Activated CD8-positive, alpha-beta memory T cell treated with anti-CD3 and anti-CD28 coated beads, Interleukin-2, amount 10 ng/mL, durations not matched to agents 7 days and 5 days (primary cell): Measurements from ENCODE around the gene PC. TPM values are rescaled to one million over a fixed set of nuclear protein-coding genes. Genes with fewer than 3 reads are reported as not detected.

ENCODE experiments used
- ATAC-seq: fragments of 150-1000 bp; cut with Tn5 transposase; one replicate; pipeline ENCODE4 v1.10.0; 2021; ENCODE audit warnings: moderate library complexity
- CTCF ChIA-PET: fragments of 350-600 bp; sonication (Branson Sonifier 250); formaldehyde crosslinking; loops from one replicate; lab custom pipeline; 2021; ENCODE audit warnings: antibody characterized with exemption; lab: Charles Lee
- DNase-seq: peaks from one replicate; pipeline ENCODE4 v3.0.0-alpha.2; 2020
- H3K27ac Mint-ChIP-seq: one replicate; pipeline ENCODE4 v1.8.0; 2021; ENCODE audit warnings: mild to moderate bottlenecking, mixed read lengths
- H3K27me3 Mint-ChIP-seq: one replicate; pipeline ENCODE4 v1.8.0; 2021; ENCODE audit warnings: mixed read lengths
- H3K36me3 Mint-ChIP-seq: one replicate; pipeline ENCODE4 v1.8.0; 2021; ENCODE audit warnings: mild to moderate bottlenecking, mixed read lengths
- H3K4me1 Mint-ChIP-seq: one replicate; pipeline ENCODE4 v1.8.0; 2021; ENCODE audit warnings: mixed read lengths
- H3K4me3 Mint-ChIP-seq: one replicate; pipeline ENCODE4 v1.8.0; 2021; ENCODE audit warnings: mild to moderate bottlenecking, moderate library complexity, mixed read lengths
- H3K9me3 Mint-ChIP-seq: one replicate; pipeline ENCODE4 v1.8.0; 2022; ENCODE audit warnings: low read depth, mixed read lengths
- total RNA-seq, 2 experiments: library from RNA; stranded (reverse); gene quantifications; one replicate each; pipeline ENCODE4 v1.2.3, GENCODE V29; 2021

The PC gene
- total RNA-seq, 2 experiments from 2014 or later, result 10.1 to 11.3 TPM

DNA sequence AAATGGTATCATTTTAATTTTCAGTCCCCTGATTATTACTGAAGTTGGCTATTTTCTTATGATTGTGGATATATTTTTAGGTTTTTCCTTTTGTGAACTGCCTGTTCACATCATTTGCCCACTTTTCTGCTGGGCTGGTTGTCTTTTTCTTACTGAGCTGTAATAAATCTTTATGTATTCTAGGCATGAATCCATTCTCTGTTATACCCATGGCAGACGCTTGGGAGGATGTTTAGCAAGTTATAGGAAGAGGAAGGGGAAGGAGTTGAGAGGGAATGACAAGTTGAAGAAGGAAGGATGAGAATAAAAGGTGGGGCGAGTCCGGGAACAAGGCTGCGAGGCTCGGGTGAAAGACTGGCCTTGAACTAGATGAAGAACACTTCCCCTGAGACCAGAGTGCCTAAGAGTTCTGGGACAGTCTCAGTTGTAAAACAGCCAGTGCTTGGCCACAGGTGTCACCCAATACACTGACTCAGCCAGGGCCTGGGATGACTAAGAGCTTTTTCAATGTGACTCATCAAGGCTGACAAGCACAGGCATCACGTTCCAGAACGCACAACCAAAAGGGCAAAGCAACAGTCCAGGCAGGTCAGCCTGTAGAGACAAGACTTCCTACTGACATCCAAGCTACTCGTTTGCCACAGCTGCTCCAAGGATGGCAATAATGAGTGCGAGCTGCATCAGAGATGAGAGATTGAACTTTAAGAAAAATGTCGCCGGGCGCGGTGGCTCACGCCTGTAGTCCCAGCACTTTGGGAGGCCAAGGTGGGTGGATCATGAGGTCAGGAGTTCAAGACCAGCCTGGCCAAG is 66.1 kb downstream of the PC start:
- Mint-ChIP-seq H3K4me3 (no peak overlapping the region), H3K27me3 (peaks cover 22% of the 10 kb centered on the region), H3K36me3 (no peaks in the 10 kb centered on the region), H3K4me1 (peaks cover 15% of the 10 kb centered on the region), H3K27ac (peak overlapping the region; percentile 29), H3K9me3 (no peaks in the 10 kb centered on the region)
- ATAC-seq, result peak; percentile 99
- DNase-seq, result peak; percentile 88
- CTCF ChIA-PET, result interaction anchor here (1.3 to 1.4 kb wide), 2 partner anchors 8 to 182 kb away, joined by 3 to 4 read pairs; no protein-coding TSS in a partner anchor

- Mint-ChIP-seq H3K4me3 (no peak overlapping the region), H3K27me3 (peaks cover 16% of the 10 kb centered on the region), H3K36me3 (no peaks in the 10 kb centered on the region), H3K9me3 (no peaks in the 10 kb centered on the region), H3K27ac (no peak overlapping the region), H3K4me1 (peaks cover 15% of the 10 kb centered on the region)
- CTCF ChIA-PET, result no interaction called here
- DNase-seq (no peak), ATAC-seq (no peak)
Observed at GRCh38 chr11:66889960-66890359, 68.2 kb downstream of the PC start.

GRCh38 chr11:66888282-66888681 is 69.9 kb downstream of the PC start:
- Mint-ChIP-seq H3K27ac (no peak overlapping the region), H3K4me1 (peaks cover 14% of the 10 kb centered on the region), H3K9me3 (no peaks in the 10 kb centered on the region), H3K4me3 (no peak overlapping the region), H3K36me3 (no peaks in the 10 kb centered on the region), H3K27me3 (peaks cover 8% of the 10 kb centered on the region)
- CTCF ChIA-PET, result interaction anchor here (1.5 kb wide), 1 partner anchor 48 kb away, joined by 3 read pairs; no protein-coding TSS in a partner anchor
- ATAC-seq (no peak), DNase-seq (no peak)

GRCh38 chr11:66887526-66887925 is 70.7 kb downstream of the PC start:
- DNase-seq (no peak), ATAC-seq (no peak)
- Mint-ChIP-seq H3K4me1 (peaks cover 9% of the 10 kb centered on the region), H3K36me3 (no peaks in the 10 kb centered on the region), H3K4me3 (no peak overlapping the region), H3K27me3 (peaks cover 5% of the 10 kb centered on the region), H3K27ac (no peak overlapping the region), H3K9me3 (no peaks in the 10 kb centered on the region)
- CTCF ChIA-PET, result interaction anchor here (0.5 to 1.5 kb wide), 2 partner anchors 49 to 78 kb away, joined by 3 to 4 read pairs; no protein-coding TSS in a partner anchor

DNA sequence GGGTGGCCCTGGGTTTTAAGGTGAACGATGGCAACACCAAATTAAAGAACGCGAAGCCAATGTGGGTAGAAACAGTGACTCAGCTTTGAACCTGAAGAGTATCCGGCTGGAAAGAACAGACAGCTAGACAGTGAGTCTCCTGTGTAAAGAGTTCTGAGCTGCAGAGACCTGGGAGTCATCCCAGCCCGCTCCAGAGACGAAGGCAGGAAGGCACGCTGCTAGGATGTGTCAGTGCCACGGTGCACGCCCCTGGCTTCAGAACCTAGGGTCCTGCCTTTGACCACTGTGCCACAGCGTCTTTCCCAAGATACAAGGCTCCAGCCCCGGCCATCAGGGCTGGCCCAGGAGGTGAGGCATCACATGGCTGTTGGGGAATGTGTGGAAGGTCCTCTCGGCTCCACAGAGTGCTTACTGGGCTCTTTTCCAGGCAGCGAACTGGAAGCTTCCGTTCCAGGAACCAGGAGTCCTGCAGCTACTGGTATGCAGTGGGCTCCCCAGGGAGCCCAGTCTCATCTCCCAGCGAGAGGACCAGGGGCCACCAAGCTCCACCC is 71.4 kb downstream of the PC start:
- no peak for ATAC-seq
- CTCF ChIA-PET, result interaction anchor here (0.7 kb wide), 1 partner anchor 14 kb away, joined by 3 read pairs; no protein-coding TSS in a partner anchor
- no peak overlapping the region for H3K4me3 Mint-ChIP-seq
- no peaks in the 10 kb centered on the region for H3K36me3 Mint-ChIP-seq
- no peaks in the 10 kb centered on the region for H3K9me3 Mint-ChIP-seq
- no peak overlapping the region for H3K27ac Mint-ChIP-seq
- H3K27me3 Mint-ChIP-seq, result peaks cover 2% of the 10 kb centered on the region
- H3K4me1 Mint-ChIP-seq, result peaks cover 3% of the 10 kb centered on the region
- no peak for DNase-seq

DNA sequence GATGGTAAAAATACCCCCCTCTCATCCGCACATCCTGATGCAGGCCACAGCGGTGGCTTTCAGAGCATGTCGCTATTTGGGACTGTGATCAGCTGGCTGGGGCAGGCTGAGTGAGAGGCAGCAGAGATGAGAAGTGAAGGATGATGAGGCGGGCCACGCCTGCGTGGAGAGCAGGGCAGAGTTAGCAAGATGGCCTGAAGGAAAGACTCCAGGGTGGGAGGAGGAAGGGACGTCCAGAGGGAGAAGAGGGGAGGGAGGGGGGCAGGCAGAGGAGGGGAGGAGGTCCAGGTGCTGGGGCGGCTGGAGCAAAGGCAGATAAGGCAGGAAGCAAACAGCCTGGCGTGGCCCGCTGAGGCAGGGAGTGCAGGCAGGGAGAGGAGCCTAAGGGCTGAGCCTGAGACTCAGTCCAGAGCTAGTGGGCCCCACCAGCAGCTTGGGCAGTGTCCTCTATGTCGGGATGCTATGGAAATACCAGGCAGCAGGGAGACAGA is 72.2 kb downstream of the PC start:
- H3K36me3 Mint-ChIP-seq, result no peaks in the 10 kb centered on the region
- ATAC-seq (no peak), DNase-seq (no peak)
- CTCF ChIA-PET, result interaction anchor here (0.7 kb wide), 1 partner anchor 13 kb away, joined by 3 read pairs; no protein-coding TSS in a partner anchor
- H3K27me3 Mint-ChIP-seq, result no peaks in the 10 kb centered on the region
- no peaks in the 10 kb centered on the region for H3K9me3 Mint-ChIP-seq
- H3K4me3 Mint-ChIP-seq, result no peak overlapping the region
- no peak overlapping the region for H3K27ac Mint-ChIP-seq
- peaks cover 4% of the 10 kb centered on the region for H3K4me1 Mint-ChIP-seq

GRCh38 chr11:66885469-66885868 is 72.7 kb downstream of the PC start:
- Mint-ChIP-seq H3K36me3 (no peaks in the 10 kb centered on the region), H3K27me3 (no peaks in the 10 kb centered on the region), H3K27ac (no peak overlapping the region), H3K4me1 (peaks cover 9% of the 10 kb centered on the region), H3K4me3 (no peak overlapping the region), H3K9me3 (no peaks in the 10 kb centered on the region)
- CTCF ChIA-PET, result interaction anchor here (3.5 kb wide), 1 partner anchor 191 kb away, joined by 12 read pairs; no protein-coding TSS in a partner anchor
- DNase-seq (no peak), ATAC-seq (no peak)

GRCh38 chr11:66884443-66884842 is 73.7 kb downstream of the PC start:
- Mint-ChIP-seq H3K27me3 (no peaks in the 10 kb centered on the region), H3K36me3 (no peaks in the 10 kb centered on the region), H3K4me1 (peaks cover 14% of the 10 kb centered on the region), H3K9me3 (no peaks in the 10 kb centered on the region), H3K4me3 (no peak overlapping the region), H3K27ac (no peak overlapping the region)
- DNase-seq, result no peak
- CTCF ChIA-PET, result interaction anchor here (1.1 to 3.5 kb wide), 5 partner anchors 7 to 190 kb away, joined by 3 to 12 read pairs (median 4); no protein-coding TSS in a partner anchor
- ATAC-seq, result no peak

DNA sequence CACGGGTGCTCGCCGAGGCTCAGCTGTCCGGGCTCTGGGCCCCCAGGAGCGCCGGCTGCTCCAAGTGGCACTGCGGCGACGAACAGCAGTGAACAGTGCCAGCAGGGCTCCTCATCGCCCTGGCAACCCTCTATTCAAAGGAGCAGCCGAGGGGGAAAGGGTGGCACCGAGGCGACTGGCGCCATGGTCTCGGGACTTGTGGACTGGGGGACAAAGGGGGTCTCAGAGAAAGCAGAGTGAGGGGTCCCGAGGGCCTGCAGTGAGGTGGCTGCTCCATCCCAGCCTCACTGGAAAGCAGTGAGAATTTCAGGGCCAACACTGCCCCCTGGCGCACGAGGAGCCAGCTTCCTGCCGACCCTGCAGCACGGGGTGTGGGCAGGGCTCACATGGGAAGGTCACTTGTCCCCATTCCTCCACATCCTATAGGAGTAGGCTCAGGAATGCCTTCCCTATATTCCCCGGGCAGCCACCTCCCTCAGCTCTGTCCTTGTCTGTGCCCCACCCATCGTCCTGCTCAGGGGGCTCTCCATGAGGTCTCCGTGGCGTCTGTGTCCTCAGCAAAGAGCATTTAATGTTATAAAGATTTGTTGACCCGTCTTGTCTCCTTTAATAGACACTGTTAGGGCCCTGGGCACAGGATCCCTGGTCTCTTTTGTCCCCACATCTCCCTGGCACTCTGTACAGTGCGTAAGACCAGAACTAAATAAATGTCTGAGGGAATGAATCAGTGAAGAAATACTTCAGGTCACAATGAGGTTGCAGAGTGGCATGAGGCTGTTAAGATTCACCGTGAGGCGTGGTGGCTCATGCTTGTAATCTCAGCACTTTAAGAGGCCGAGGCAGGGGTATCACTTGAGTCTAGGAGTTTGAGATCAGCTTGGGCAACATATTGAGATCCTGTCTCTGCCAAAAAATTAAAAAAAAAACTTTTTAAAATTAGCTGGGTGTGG is 74.9 kb downstream of the PC start:
- H3K9me3 Mint-ChIP-seq, result no peaks in the 10 kb centered on the region
- H3K27me3 Mint-ChIP-seq, result no peaks in the 10 kb centered on the region
- DNase-seq (peak; percentile 74), ATAC-seq (peak; percentile 73)
- H3K36me3 Mint-ChIP-seq, result no peaks in the 10 kb centered on the region
- no peak overlapping the region for H3K4me3 Mint-ChIP-seq
- CTCF ChIA-PET, result interaction anchor here (0.5 to 3.5 kb wide), 15 partner anchors 8 to 188 kb away, joined by 3 to 12 read pairs (median 3); no protein-coding TSS in a partner anchor
- H3K4me1 Mint-ChIP-seq, result peaks cover 14% of the 10 kb centered on the region
- no peak overlapping the region for H3K27ac Mint-ChIP-seq

DNA sequence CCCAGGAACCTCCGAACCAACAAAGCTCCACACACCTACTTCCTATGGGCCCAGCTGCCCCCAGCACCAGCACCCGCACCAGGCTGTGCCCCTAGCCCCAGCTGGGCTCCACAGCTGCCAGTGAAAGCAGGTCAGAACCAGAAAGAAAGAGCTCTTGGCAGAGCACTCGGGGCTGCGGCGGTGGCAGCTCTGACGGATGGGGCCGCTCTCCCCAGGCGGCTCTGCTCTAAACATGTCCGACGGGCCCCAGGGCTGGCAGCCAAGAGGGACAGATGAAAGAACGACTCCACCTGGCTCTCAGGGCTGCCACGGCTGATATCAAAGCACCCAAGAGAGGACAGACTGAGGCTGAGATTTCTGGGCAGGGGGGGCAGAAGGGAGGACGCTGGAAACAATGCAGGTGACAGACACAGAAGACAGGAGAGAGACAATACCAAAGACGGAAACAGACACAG is 75.6 kb downstream of the PC start:
- H3K27ac Mint-ChIP-seq, result no peak overlapping the region
- CTCF ChIA-PET, result interaction anchor here (0.6 to 3.5 kb wide), 11 partner anchors 9 to 732 kb away, joined by 3 to 14 read pairs (median 5); partner anchors contain the start of gene RCE1
- H3K36me3 Mint-ChIP-seq, result no peaks in the 10 kb centered on the region

DNA sequence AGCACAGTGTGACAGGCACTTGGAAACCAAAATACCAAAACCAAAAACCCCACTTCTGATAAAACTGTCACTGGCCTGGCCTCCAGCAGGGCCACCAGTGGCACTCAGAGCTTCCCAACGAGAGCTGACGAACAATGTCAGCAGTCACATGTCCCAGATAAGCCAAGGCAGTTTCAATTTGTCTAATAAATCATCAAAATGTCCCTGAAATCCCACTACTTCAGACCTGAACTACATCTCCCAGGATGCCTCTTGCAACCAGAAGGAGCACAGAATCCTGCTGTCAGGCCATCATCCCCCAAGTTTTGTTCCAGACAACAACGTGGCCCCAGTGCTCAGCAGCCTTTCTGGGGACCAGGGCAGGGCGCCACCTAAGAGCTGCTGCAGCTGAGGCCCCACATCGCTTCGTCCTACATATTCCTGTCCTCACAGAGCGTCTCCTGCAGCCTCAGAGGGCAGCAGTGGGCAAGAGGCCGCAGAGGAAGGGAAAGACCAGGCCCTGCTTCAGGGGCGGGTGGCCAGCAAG is 76.2 kb downstream of the PC start:
- no peaks in the 10 kb centered on the region for H3K9me3 Mint-ChIP-seq
- no peak overlapping the region for H3K27ac Mint-ChIP-seq
- no peaks in the 10 kb centered on the region for H3K27me3 Mint-ChIP-seq
- H3K4me3 Mint-ChIP-seq, result no peak overlapping the region
- ATAC-seq (no peak), DNase-seq (no peak)
- peaks cover 14% of the 10 kb centered on the region for H3K4me1 Mint-ChIP-seq
- H3K36me3 Mint-ChIP-seq, result no peaks in the 10 kb centered on the region
- CTCF ChIA-PET, result interaction anchor here (0.7 to 3.5 kb wide), 6 partner anchors 12 to 733 kb away, joined by 3 to 14 read pairs (median 6); partner anchors contain the start of gene RCE1

More for the DNA sequence above, 75.6 kb downstream of the PC start:
- Mint-ChIP-seq H3K4me1 (peaks cover 14% of the 10 kb centered on the region), H3K9me3 (no peaks in the 10 kb centered on the region), H3K27me3 (no peaks in the 10 kb centered on the region), H3K4me3 (no peak overlapping the region)
- ATAC-seq, result no peak
- no peak for DNase-seq

GRCh38 chr11:66881451-66881835 is 76.7 kb downstream of the PC start:
- H3K27me3 Mint-ChIP-seq, result no peaks in the 10 kb centered on the region
- H3K36me3 Mint-ChIP-seq, result no peaks in the 10 kb centered on the region
- no peaks in the 10 kb centered on the region for H3K9me3 Mint-ChIP-seq
- no peak for ATAC-seq
- no peak overlapping the region for H3K27ac Mint-ChIP-seq
- CTCF ChIA-PET, result interaction anchor here (1.0 to 2.4 kb wide), 3 partner anchors 11 to 47 kb away, joined by 3 to 14 read pairs (median 8); partner anchors contain the start of gene RCE1
- no peak overlapping the region for H3K4me3 Mint-ChIP-seq
- no peak for DNase-seq
- peaks cover 14% of the 10 kb centered on the region for H3K4me1 Mint-ChIP-seq
